HL-60 (cell line): ENCODE data around the gene LRRC8D.

Experiments
- DNase-seq, 2 experiments: peaks; one replicate each; pipeline ENCODE4 v3.0.0-alpha.2; 2010 to 2020; ENCODE audit warnings: low read depth in 1 of 2, low spot score in 1 of 2
- H3K27ac ChIP-seq: fragments of 250-450 bp; sonication (Bioruptor Pico); replicated peaks from 2 replicates; pipeline ENCODE4 v1.5.1; 2020; ENCODE audit warnings: mild to moderate bottlenecking, moderate library complexity
- H3K27me3 ChIP-seq: fragments of 250-450 bp; sonication (Bioruptor Pico); 2 replicates; pipeline ENCODE4 v1.5.1; 2021; ENCODE audit warnings: mild to moderate bottlenecking, moderate library complexity; ENCODE audit not compliant: insufficient read depth, poor library complexity, severe bottlenecking
- H3K4me3 ChIP-seq: replicated peaks from 2 replicates; pipeline ENCODE4 v1.5.1; 2011; ENCODE audit warnings: mild to moderate bottlenecking, control low read depth, low read length; ENCODE audit not compliant: insufficient read depth
- GABPA ChIP-seq: IDR thresholded peaks from 2 replicates; pipeline ENCODE4 v1.6.1; 2012; ENCODE audit warnings: low read depth
- POLR2AphosphoS5 ChIP-seq: IDR thresholded peaks from 2 replicates; pipeline ENCODE4 v1.6.1; 2012; ENCODE audit warnings: low read depth
- SPI1 ChIP-seq: IDR thresholded peaks from 2 replicates; pipeline ENCODE4 v1.6.1; 2012; ENCODE audit warnings: low read depth, mild to moderate bottlenecking, borderline replicate concordance
- TF ChIP-seq, protein P1 (sequence below): IDR thresholded peaks from 2 replicates; pipeline ENCODE4 v1.6.1; 2012; ENCODE audit warnings: low read depth; ENCODE audit not compliant: insufficient replicate concordance
- TF ChIP-seq, protein P2 (sequence below): IDR thresholded peaks from one replicate; pipeline ENCODE4 v1.5.1; 2011; ENCODE audit warnings: low read length, control low read depth, inconsistent platforms; ENCODE audit not compliant: insufficient read depth

LRRC8D gene

DNA sequence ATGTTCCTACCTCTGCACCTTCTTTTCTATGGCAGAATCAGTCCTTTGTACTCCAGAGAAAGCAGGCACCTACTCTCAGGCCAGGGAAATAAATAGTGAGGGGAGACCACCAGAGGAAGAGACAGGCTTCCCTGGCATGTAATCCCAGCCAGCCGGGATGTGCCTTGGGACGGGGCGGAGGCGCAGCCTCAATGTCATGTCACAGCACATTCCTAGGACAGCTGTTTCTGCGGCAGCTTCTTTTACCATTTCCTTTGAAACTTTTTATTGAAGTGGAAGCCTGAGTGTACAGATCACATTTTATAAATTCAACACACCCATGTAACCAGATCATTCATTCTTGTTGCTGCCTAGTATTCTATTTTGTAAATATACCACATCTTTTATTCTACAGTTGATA, 106.2 kb downstream of the LRRC8D start:
- H3K27me3 ChIP-seq: no peaks in the 10 kb centered on the region
- TF ChIP-seq POLR2AphosphoS5: no peak
- TF ChIP-seq GABPA: no peak
- TF ChIP-seq, protein P1, sequence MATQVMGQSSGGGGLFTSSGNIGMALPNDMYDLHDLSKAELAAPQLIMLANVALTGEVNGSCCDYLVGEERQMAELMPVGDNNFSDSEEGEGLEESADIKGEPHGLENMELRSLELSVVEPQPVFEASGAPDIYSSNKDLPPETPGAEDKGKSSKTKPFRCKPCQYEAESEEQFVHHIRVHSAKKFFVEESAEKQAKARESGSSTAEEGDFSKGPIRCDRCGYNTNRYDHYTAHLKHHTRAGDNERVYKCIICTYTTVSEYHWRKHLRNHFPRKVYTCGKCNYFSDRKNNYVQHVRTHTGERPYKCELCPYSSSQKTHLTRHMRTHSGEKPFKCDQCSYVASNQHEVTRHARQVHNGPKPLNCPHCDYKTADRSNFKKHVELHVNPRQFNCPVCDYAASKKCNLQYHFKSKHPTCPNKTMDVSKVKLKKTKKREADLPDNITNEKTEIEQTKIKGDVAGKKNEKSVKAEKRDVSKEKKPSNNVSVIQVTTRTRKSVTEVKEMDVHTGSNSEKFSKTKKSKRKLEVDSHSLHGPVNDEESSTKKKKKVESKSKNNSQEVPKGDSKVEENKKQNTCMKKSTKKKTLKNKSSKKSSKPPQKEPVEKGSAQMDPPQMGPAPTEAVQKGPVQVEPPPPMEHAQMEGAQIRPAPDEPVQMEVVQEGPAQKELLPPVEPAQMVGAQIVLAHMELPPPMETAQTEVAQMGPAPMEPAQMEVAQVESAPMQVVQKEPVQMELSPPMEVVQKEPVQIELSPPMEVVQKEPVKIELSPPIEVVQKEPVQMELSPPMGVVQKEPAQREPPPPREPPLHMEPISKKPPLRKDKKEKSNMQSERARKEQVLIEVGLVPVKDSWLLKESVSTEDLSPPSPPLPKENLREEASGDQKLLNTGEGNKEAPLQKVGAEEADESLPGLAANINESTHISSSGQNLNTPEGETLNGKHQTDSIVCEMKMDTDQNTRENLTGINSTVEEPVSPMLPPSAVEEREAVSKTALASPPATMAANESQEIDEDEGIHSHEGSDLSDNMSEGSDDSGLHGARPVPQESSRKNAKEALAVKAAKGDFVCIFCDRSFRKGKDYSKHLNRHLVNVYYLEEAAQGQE: no peak
- TF ChIP-seq SPI1: no peak
- TF ChIP-seq, protein P2, sequence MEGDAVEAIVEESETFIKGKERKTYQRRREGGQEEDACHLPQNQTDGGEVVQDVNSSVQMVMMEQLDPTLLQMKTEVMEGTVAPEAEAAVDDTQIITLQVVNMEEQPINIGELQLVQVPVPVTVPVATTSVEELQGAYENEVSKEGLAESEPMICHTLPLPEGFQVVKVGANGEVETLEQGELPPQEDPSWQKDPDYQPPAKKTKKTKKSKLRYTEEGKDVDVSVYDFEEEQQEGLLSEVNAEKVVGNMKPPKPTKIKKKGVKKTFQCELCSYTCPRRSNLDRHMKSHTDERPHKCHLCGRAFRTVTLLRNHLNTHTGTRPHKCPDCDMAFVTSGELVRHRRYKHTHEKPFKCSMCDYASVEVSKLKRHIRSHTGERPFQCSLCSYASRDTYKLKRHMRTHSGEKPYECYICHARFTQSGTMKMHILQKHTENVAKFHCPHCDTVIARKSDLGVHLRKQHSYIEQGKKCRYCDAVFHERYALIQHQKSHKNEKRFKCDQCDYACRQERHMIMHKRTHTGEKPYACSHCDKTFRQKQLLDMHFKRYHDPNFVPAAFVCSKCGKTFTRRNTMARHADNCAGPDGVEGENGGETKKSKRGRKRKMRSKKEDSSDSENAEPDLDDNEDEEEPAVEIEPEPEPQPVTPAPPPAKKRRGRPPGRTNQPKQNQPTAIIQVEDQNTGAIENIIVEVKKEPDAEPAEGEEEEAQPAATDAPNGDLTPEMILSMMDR: no peak
- no peak overlapping the region for H3K4me3 ChIP-seq
- no peak for DNase-seq
- no peak overlapping the region for H3K27ac ChIP-seq

DNA sequence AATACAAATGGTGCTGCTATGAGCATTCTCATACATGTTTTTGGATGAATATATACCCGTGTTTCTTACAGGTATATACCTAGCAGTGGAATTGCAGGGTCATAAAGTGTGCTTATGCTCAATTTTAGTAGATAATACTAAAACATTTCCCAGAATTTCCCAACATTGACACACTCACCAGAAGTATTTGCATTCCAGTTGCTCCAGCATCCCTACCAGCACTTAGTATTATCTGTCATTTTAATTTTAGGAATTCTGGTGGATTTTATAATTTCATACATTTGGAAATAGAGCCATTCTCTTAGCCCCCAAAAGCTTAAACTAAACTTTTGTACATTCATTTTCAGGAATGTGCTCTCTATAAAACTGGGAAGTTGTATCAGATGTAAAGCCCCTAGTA, 106.6 kb downstream of the LRRC8D start:
- no peaks in the 10 kb centered on the region for H3K27me3 ChIP-seq
- no peak overlapping the region for H3K27ac ChIP-seq
- TF ChIP-seq SPI1 (no peak), GABPA (no peak), POLR2AphosphoS5 (no peak)
- TF ChIP-seq, protein P1: no peak
- TF ChIP-seq, protein P2: no peak

DNA sequence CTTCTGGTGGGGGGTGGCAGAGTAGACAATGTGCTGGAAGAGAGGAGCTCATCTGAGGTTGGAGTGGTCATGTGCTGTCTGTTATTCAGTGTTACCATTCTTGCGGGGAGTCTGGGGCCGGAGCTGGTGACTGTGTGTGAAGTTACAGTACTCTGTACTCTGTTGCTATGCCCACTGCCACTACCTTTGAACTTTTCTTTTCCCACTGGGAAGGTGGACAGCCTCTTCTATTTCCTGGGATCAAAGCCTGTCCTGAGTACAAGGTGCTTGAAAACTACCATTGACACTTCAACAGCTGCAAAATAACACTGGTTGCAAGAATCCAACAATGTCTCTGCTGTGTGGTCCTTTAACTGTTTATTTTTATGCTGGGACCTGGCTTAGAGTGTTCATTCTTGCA, 107.7 kb downstream of the LRRC8D start:
- no peak for DNase-seq
- no peaks in the 10 kb centered on the region for H3K27me3 ChIP-seq
- TF ChIP-seq POLR2AphosphoS5 (no peak), GABPA (no peak), SPI1 (no peak)
- TF ChIP-seq, protein P2: no peak
- TF ChIP-seq, protein P1: no peak
- H3K4me3 ChIP-seq: no peak overlapping the region
- no peak overlapping the region for H3K27ac ChIP-seq

More for the DNA sequence above, 106.6 kb downstream of the LRRC8D start:
- DNase-seq: no peak
- H3K4me3 ChIP-seq: no peak overlapping the region
